ENCODE data around the gene SHKBP1.

- no peak for TF ChIP-seq GATA2 (IDR thresholded peaks at IDR 0.05; ENCODE audit: low read depth, low read length)
- TF ChIP-seq GATA3 (IDR thresholded peaks at IDR 0.05; ENCODE audit: low read depth, low read length) = no peak
Measured at GRCh38 chr19:40580619-40581018, 3.9 kb downstream of the SHKBP1 start.
